ENCODE measurements around the gene COL15A1.

The COL15A1 gene

GRCh38 chr9:99037769-99038483 lies 94.2 kb downstream of the COL15A1 start:
- DNase-seq (ENCODE audit: low read depth in 3 of 3), result no peak

GRCh38 chr9:99038484-99038820 lies 94.7 kb downstream of the COL15A1 start:
- DNase-seq (ENCODE audit: low read depth in 3 of 3), result no peak

- DNase-seq (ENCODE audit: low read depth in 3 of 3), result no peak
These were observed 95.9 kb downstream of the COL15A1 start for GRCh38 chr9:99039505-99040182.

- DNase-seq (ENCODE audit: low read depth in 3 of 3), result no peak
These were observed 96.7 kb downstream of the COL15A1 start for GRCh38 chr9:99040251-99040900.

GRCh38 chr9:99040911-99041582 lies 97.3 kb downstream of the COL15A1 start:
- no peak for DNase-seq (ENCODE audit: low read depth in 3 of 3)

- no peak for DNase-seq (ENCODE audit: low read depth in 3 of 3)
These were observed 97.9 kb downstream of the COL15A1 start for GRCh38 chr9:99041618-99042017.

GRCh38 chr9:99042620-99043019 lies 98.9 kb downstream of the COL15A1 start:
- DNase-seq (ENCODE audit: low read depth in 3 of 3), result no peak

GRCh38 chr9:99044827-99045226 lies 101.1 kb downstream of the COL15A1 start:
- no peak for DNase-seq (ENCODE audit: low read depth in 3 of 3)

GRCh38 chr9:99046068-99046467 lies 102.4 kb downstream of the COL15A1 start:
- DNase-seq (ENCODE audit: low read depth in 3 of 3), result no peak

- DNase-seq (ENCODE audit: low read depth in 3 of 3), result no peak
These were observed 102.9 kb downstream of the COL15A1 start for GRCh38 chr9:99046542-99047071.

GRCh38 chr9:99049228-99049627 lies 105.5 kb downstream of the COL15A1 start:
- no peak for DNase-seq (ENCODE audit: low read depth in 3 of 3)

GRCh38 chr9:99049641-99050040 lies 105.9 kb downstream of the COL15A1 start:
- DNase-seq (ENCODE audit: low read depth in 3 of 3), result no peak

GRCh38 chr9:99050292-99050911 lies 106.7 kb downstream of the COL15A1 start:
- DNase-seq (ENCODE audit: low read depth in 3 of 3), result no peak

- DNase-seq (ENCODE audit: low read depth in 3 of 3), result no peak
These were observed 107.2 kb downstream of the COL15A1 start for GRCh38 chr9:99050924-99051323.

- DNase-seq (ENCODE audit: low read depth in 3 of 3), result no peak
These were observed 107.7 kb downstream of the COL15A1 start for GRCh38 chr9:99051406-99051805.

- DNase-seq (ENCODE audit: low read depth in 3 of 3), result no peak
These were observed 108.1 kb downstream of the COL15A1 start for GRCh38 chr9:99051851-99052250.

- DNase-seq (ENCODE audit: low read depth in 3 of 3), result no peak
These were observed 109.4 kb downstream of the COL15A1 start for GRCh38 chr9:99052815-99053715.

- DNase-seq (ENCODE audit: low read depth in 3 of 3), result no peak
These were observed 110.9 kb downstream of the COL15A1 start for GRCh38 chr9:99054581-99054980.

GRCh38 chr9:99055384-99055783 lies 111.7 kb downstream of the COL15A1 start:
- DNase-seq (ENCODE audit: low read depth in 3 of 3), result no peak

GRCh38 chr9:99056186-99056585 lies 112.5 kb downstream of the COL15A1 start:
- no peak for DNase-seq (ENCODE audit: low read depth in 3 of 3)
